H9 (cell line): ENCODE measurements around the gene GPATCH11. TPM values are rescaled to one million over a fixed set of nuclear protein-coding genes. Genes with fewer than 3 reads are reported as not detected.

Experiments
- DNase-seq: peaks from one replicate; pipeline ENCODE4 v3.0.0-alpha.2; 2017
- H2AFZ ChIP-seq: one replicate; pipeline ENCODE4 v1.6.1; 2013; ENCODE audit warnings: mild to moderate bottlenecking, low read length, control low read depth, moderate library complexity
- H2AK5ac ChIP-seq: 2 replicates; pipeline ENCODE4 v1.6.1; 2013; ENCODE audit warnings: low read length, control low read depth, mixed read lengths; ENCODE audit not compliant: insufficient read length
- H2BK120ac ChIP-seq: one replicate; pipeline ENCODE4 v1.6.1; 2013; ENCODE audit warnings: low read depth, mild to moderate bottlenecking, low read length, control low read depth, inconsistent platforms; ENCODE audit not compliant: poor library complexity, severe bottlenecking
- H2BK12ac ChIP-seq: 2 replicates; pipeline ENCODE4 v1.6.1; 2013; ENCODE audit warnings: low read length, control low read depth, mixed read lengths, low read depth; ENCODE audit not compliant: insufficient read length
- H2BK15ac ChIP-seq: 2 replicates; pipeline ENCODE4 v1.6.1; 2013; ENCODE audit warnings: low read depth, low read length, control low read depth
- H2BK20ac ChIP-seq: one replicate; pipeline ENCODE4 v1.6.1; 2013; ENCODE audit warnings: low read depth, mild to moderate bottlenecking, low read length, control low read depth, inconsistent platforms; ENCODE audit not compliant: poor library complexity, severe bottlenecking
- H2BK5ac ChIP-seq: 2 replicates; pipeline ENCODE4 v1.6.1; 2013; ENCODE audit warnings: low read length, control low read depth, mixed read lengths; ENCODE audit not compliant: insufficient read length
- H3K14ac ChIP-seq: 2 replicates; pipeline ENCODE4 v1.6.1; 2013; ENCODE audit warnings: low read length, control low read depth; ENCODE audit not compliant: insufficient read depth
- H3K18ac ChIP-seq: 2 replicates; pipeline ENCODE4 v1.6.1; 2013; ENCODE audit warnings: low read depth, mild to moderate bottlenecking, mixed read lengths, low read length, control low read depth; ENCODE audit not compliant: insufficient read length
- H3K23ac ChIP-seq: 2 replicates; pipeline ENCODE4 v1.6.1; 2013; ENCODE audit warnings: low read length, control low read depth, mixed read lengths, low read depth; ENCODE audit not compliant: insufficient read length
- H3K23me2 ChIP-seq: 2 replicates; pipeline ENCODE4 v1.6.1; 2013; ENCODE audit warnings: low read depth, mild to moderate bottlenecking, mixed read lengths, low read length, control low read depth; ENCODE audit not compliant: insufficient read length, poor library complexity, severe bottlenecking
- H3K27ac ChIP-seq: 2 replicates; pipeline ENCODE4 v1.5.1; 2013; ENCODE audit warnings: low read length, control low read depth, mixed read lengths, low read depth; ENCODE audit not compliant: insufficient read length
- H3K27me3 ChIP-seq: 2 replicates; pipeline ENCODE4 v1.6.1; 2013; ENCODE audit warnings: low read length, control low read depth, inconsistent platforms; ENCODE audit not compliant: insufficient read depth
- H3K4ac ChIP-seq: 2 replicates; pipeline ENCODE4 v1.6.1; 2013; ENCODE audit warnings: low read depth, mild to moderate bottlenecking, control low read depth, inconsistent platforms, low read length, moderate library complexity
- H3K4me1 ChIP-seq: 2 replicates; pipeline ENCODE4 v1.6.1; 2013; ENCODE audit warnings: low read length, control low read depth, inconsistent platforms; ENCODE audit not compliant: insufficient read depth
- H3K4me2 ChIP-seq: 2 replicates; pipeline ENCODE4 v1.6.1; 2013; ENCODE audit warnings: low read length, control low read depth, mixed read lengths; ENCODE audit not compliant: insufficient read length, insufficient read depth
- H3K56ac ChIP-seq: 2 replicates; pipeline ENCODE4 v1.6.1; 2013; ENCODE audit warnings: low read depth, mild to moderate bottlenecking, mixed read lengths, low read length, control low read depth; ENCODE audit not compliant: insufficient read length
- H3K79me1 ChIP-seq: 2 replicates; pipeline ENCODE4 v1.6.1; 2013; ENCODE audit warnings: low read depth, mild to moderate bottlenecking, moderate library complexity, low read length, control low read depth, inconsistent platforms; ENCODE audit not compliant: insufficient read depth, poor library complexity, severe bottlenecking
- H3K79me2 ChIP-seq: 2 replicates; pipeline ENCODE4 v1.6.1; 2013; ENCODE audit warnings: low read length, control low read depth, inconsistent platforms; ENCODE audit not compliant: insufficient read depth
- H3K9ac ChIP-seq: 2 replicates; pipeline ENCODE4 v1.6.1; 2013; ENCODE audit warnings: low read length, control low read depth, mixed read lengths; ENCODE audit not compliant: insufficient read length; ENCODE audit errors: extremely low read depth
- H3K9me3 ChIP-seq: one replicate; pipeline ENCODE4 v1.6.1; 2013; ENCODE audit warnings: low read depth, low read length, inconsistent platforms; ENCODE audit not compliant: control insufficient read depth
- H3T11ph ChIP-seq: one replicate; pipeline ENCODE4 v1.6.1; 2013; ENCODE audit warnings: mild to moderate bottlenecking, low read length, control low read depth, inconsistent platforms
- H4K20me1 ChIP-seq: one replicate; pipeline ENCODE4 v1.6.1; 2013; ENCODE audit not compliant: control insufficient read depth, insufficient read length, insufficient read depth
- H4K5ac ChIP-seq: 2 replicates; pipeline ENCODE4 v1.6.1; 2013; ENCODE audit warnings: low read depth, mild to moderate bottlenecking, mixed read lengths, low read length, control low read depth; ENCODE audit not compliant: insufficient read length
- H4K8ac ChIP-seq: replicated peaks from 2 replicates; pipeline ENCODE4 v1.6.1; 2013; ENCODE audit warnings: low read length, control low read depth, mixed read lengths, low read depth; ENCODE audit not compliant: insufficient read length
- H4K91ac ChIP-seq: 2 replicates; pipeline ENCODE4 v1.6.1; 2013; ENCODE audit warnings: low read depth, mild to moderate bottlenecking, moderate library complexity, mixed read lengths, low read length, control low read depth; ENCODE audit not compliant: insufficient read length
- H3K27ac Mint-ChIP-seq, 3 experiments: 2 replicates in 2 of 3; 3 replicates in 1 of 3; pipeline ENCODE4 v1.8.0; 2020 to 2021; ENCODE audit warnings: mixed read lengths in 3 of 3, mild to moderate bottlenecking in 1 of 3, moderate library complexity in 1 of 3
- H3K27me3 Mint-ChIP-seq: 2 replicates; pipeline ENCODE4 v1.8.0; 2021; ENCODE audit warnings: low read depth, mild to moderate bottlenecking, moderate library complexity, mixed read lengths
- H3K36me3 Mint-ChIP-seq, 3 experiments: 2 replicates in 2 of 3; 3 replicates in 1 of 3; pipeline ENCODE4 v1.8.0; 2020 to 2021; ENCODE audit warnings: low read depth in 3 of 3, mixed read lengths in 3 of 3; ENCODE audit not compliant: insufficient read depth in 1 of 3
- H3K4me1 Mint-ChIP-seq, 2 experiments: 2 replicates each; pipeline ENCODE4 v1.8.0; 2020; ENCODE audit warnings: mixed read lengths in 2 of 2
- H3K4me3 Mint-ChIP-seq, 2 experiments: 2 replicates in 1 of 2; 3 replicates in 1 of 2; pipeline ENCODE4 v1.8.0; 2020 to 2021; ENCODE audit warnings: mild to moderate bottlenecking in 2 of 2, mixed read lengths in 2 of 2, moderate library complexity in 1 of 2
- H3K9me3 Mint-ChIP-seq, 2 experiments: 2 replicates in 1 of 2; 3 replicates in 1 of 2; pipeline ENCODE4 v1.8.0; 2020; ENCODE audit warnings: mild to moderate bottlenecking in 2 of 2, mixed read lengths in 2 of 2, moderate library complexity in 1 of 2
- CTCF ChIP-seq: fragments of 200-600 bp; sonication (generic); conservative IDR thresholded peaks from 3 replicates; pipeline ENCODE4 v1.8.0; 2021; ENCODE audit warnings: antibody characterized with exemption, mild to moderate bottlenecking
- WGBS: extraction: QIAGEN DNeasy Blood & Tissue Kit; methylation state at CpG from one replicate; pipeline ENCODE4 v1.1.7; 2013; ENCODE audit warnings: missing lambda C conversion rate, low lambda C conversion rate, mixed read lengths; ENCODE audit not compliant: insufficient read length; ENCODE audit errors: extremely low coverage; 5-methylcytosine and 5-hydroxymethylcytosine counted together
- total RNA-seq: library from RNA; stranded (reverse); gene quantifications from 2 replicates; pipeline ENCODE4 v1.2.1, GENCODE V29; 2021

GPATCH11 gene
- total RNA-seq, 1 experiment from 2014 or later, result 3.1 TPM

GRCh38 chr2:37084797-37085196, 479 bp downstream of the GPATCH11 start:
- no peak overlapping the region for H3K23ac ChIP-seq
- H3K56ac ChIP-seq, result no peak overlapping the region
- H3K27ac ChIP-seq, result no peak overlapping the region
- Mint-ChIP-seq H3K4me1 (peaks cover 4 to 5% of the 10 kb centered on the region in 2 experiments; a peak in 2 of 4 replicates), H3K27ac (no peak overlapping the region), H3K9me3 (no peaks in the 10 kb centered on the region), H3K36me3 (peaks cover 0 to 15% (median 3%) of the 10 kb centered on the region in 3 experiments; a peak in 2 of 7 replicates), H3K4me3 (no peak overlapping the region), H3K27me3 (no peaks in the 10 kb centered on the region)
- WGBS, result no CpG with 5 or more reads among the region's 10 CpGs
- H4K20me1 ChIP-seq, result no peaks in the 10 kb centered on the region
- H2BK12ac ChIP-seq, result no peak overlapping the region
- H3K4me2 ChIP-seq, result peak overlapping the region; percentile 80
- H2BK20ac ChIP-seq, result no peak overlapping the region
- H4K8ac ChIP-seq, result no peak overlapping the region
- no peak overlapping the region for H2AFZ ChIP-seq
- no peak overlapping the region for H2BK15ac ChIP-seq
- H3K14ac ChIP-seq, result no peak overlapping the region
- no peaks in the 10 kb centered on the region for H3K4me1 ChIP-seq
- H3K4ac ChIP-seq, result no peak overlapping the region
- no peak overlapping the region for H4K91ac ChIP-seq
- H3K27me3 ChIP-seq, result no peaks in the 10 kb centered on the region
- no peaks in the 10 kb centered on the region for H3K9me3 ChIP-seq
- H3T11ph ChIP-seq, result no peak overlapping the region
- no peak overlapping the region for H3K18ac ChIP-seq
- H3K79me1 ChIP-seq, result no peaks in the 10 kb centered on the region
- no peak overlapping the region for H4K5ac ChIP-seq
- no peaks in the 10 kb centered on the region for H3K79me2 ChIP-seq
- no peak overlapping the region for H2BK120ac ChIP-seq
- H3K9ac ChIP-seq, result peak overlapping the region; percentile 46
- no peak overlapping the region for H2AK5ac ChIP-seq
- H2BK5ac ChIP-seq, result no peak overlapping the region
- TF ChIP-seq CTCF, result no peak
- no peak for DNase-seq
- peaks cover 2% of the 10 kb centered on the region for H3K23me2 ChIP-seq
